Measurements from ENCODE around the gene MAOB. TPM values are rescaled to one million over a fixed set of nuclear protein-coding genes. Genes with fewer than 3 reads are reported as not detected.

Gene MAOB
- total and polyA plus RNA-seq, 9 of the 15 experiments (the other 6 are each of a cell fraction or from before 2014, with no cell fraction given): 0.05 to 0.09 TPM; not detected in 7

DNA sequence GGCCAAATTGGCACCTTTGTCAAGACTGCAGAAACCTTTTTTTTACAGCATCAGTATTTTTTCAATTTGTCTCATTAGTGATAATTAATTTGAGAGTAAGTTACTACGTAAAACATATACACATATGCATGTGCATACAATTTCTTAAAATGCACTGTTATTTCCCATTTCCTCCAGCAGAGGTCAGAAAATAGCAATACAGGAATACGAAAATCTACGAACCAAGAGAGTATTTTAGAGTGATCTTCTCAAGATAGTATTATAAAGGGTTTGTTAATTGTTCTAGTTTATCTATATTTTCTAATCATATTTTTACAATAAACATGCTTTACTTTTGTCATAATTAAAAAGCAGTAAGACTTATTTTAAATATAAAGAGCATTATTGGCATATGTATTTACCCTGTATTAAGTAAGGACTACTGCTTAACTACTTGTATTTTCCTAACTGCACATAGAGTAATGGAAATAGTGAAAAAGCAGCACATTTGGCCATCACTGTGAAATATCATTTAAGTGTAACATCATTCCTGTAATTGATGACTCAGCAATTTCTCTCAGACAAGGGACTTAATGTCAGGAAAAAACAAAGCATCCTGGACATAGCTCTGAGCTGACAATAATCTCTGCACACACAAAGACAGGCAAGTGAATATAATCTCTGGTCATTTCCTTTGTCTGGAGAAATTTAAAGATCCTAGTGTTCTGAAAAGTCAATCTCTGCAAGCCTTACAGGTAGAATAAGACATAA, 45.6 kb downstream of the MAOB start:
- ATAC-seq (no peak), DNase-seq (ENCODE audit: extremely low read depth in 1 of 4, low spot score in 3 of 4) (peak; percentile 4 to 25 (median 6)), FAIRE-seq (no peak)
- Histone ChIP-seq H3K36me3 (ENCODE audit: control insufficient read depth, insufficient read depth, low read length) (no peaks in the 10 kb centered on the region), H3K4me3 (no peak overlapping the region), H3K9me1 (ENCODE audit: control insufficient read depth, insufficient read depth, low read length) (no peaks in the 10 kb centered on the region), H3K79me2 (ENCODE audit: control insufficient read depth, insufficient read depth, low read length) (no peaks in the 10 kb centered on the region), H3K9me3 (replicated peaks; ENCODE audit: control insufficient read depth, insufficient read depth, low read depth, low read length) (no peaks in the 10 kb centered on the region), H3K9ac (ENCODE audit: insufficient read depth in 1 of 2, low read depth in 2 of 2, low read length in 2 of 2) (no peak overlapping the region), H2AFZ (ENCODE audit: low read depth, low read length) (no peak overlapping the region), H3K27ac (ENCODE audit: extremely low read depth, low read depth, low read length) (no peak overlapping the region), H3K4me2 (ENCODE audit: insufficient read depth, low read length) (no peak overlapping the region), H3K27me3 (ENCODE audit: control insufficient read depth in 2 of 2, insufficient read depth in 2 of 2, low read length in 2 of 2) (no peaks in the 10 kb centered on the region), H3K4me1 (replicated peaks in 1 of 2; ENCODE audit: control insufficient read depth in 2 of 2, insufficient read depth in 2 of 2, low read length in 2 of 2) (no peaks in the 10 kb centered on the region), H4K20me1 (replicated peaks; ENCODE audit: control insufficient read depth, insufficient read depth, low read length) (no peaks in the 10 kb centered on the region)
- ChIA-PET POLR2A (no interaction called here), CTCF (ENCODE audit: low intra/inter-chr PET ratio) (interaction anchor here (1.0 kb wide), 1 partner anchor 122 kb away, joined by 4 read pairs; no protein-coding TSS in a partner anchor)
- intact Hi-C loops (cut with micrococcal nuclease) (loop anchor here (5.0 to 10.0 kb wide), 3 partner anchors 68 to 401 kb away; no protein-coding TSS in a partner anchor), in situ Hi-C loops (cut with MboI) (no loop called here)
- 0% methylated on average over 3 of the region's 3 CpGs for WGBS (ENCODE audit: insufficient coverage, low coverage, missing lambda C conversion rate)
- BruUV-seq (replicated peaks): no TSS peak
- TF ChIP-seq, protein P1, sequence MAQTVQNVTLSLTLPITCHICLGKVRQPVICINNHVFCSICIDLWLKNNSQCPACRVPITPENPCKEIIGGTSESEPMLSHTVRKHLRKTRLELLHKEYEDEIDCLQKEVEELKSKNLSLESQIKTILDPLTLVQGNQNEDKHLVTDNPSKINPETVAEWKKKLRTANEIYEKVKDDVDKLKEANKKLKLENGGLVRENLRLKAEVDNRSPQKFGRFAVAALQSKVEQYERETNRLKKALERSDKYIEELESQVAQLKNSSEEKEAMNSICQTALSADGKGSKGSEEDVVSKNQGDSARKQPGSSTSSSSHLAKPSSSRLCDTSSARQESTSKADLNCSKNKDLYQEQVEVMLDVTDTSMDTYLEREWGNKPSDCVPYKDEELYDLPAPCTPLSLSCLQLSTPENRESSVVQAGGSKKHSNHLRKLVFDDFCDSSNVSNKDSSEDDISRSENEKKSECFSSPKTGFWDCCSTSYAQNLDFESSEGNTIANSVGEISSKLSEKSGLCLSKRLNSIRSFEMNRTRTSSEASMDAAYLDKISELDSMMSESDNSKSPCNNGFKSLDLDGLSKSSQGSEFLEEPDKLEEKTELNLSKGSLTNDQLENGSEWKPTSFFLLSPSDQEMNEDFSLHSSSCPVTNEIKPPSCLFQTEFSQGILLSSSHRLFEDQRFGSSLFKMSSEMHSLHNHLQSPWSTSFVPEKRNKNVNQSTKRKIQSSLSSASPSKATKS (CRISPR knock-in tag; IDR thresholded peaks at IDR 0.05): no peak
- TF ChIP-seq MAFK (IDR thresholded peaks at IDR 0.05; ENCODE audit: low read length) (peak; percentile 100), ERF (CRISPR knock-in tag; IDR thresholded peaks at IDR 0.05) (no peak), ZNF586 (CRISPR knock-in tag; conservative IDR thresholded peaks at IDR 0.05) (no peak), ZBED1 (IDR thresholded peaks at IDR 0.05) (no peak), SMC3 (conservative IDR thresholded peaks at IDR 0.05; ENCODE audit: insufficient read depth, low read depth, low read length) (0 out of 2 replicates have a peak, but pooled peaks have one; percentile 22), NFE2 (IDR thresholded peaks at IDR 0.05; ENCODE audit: low read depth) (peak; percentile 57; the same call in 1 of the 2 replicates), ZNF239 (CRISPR knock-in tag; IDR thresholded peaks at IDR 0.05) (no peak), ZC3H4 (CRISPR knock-in tag; IDR thresholded peaks at IDR 0.05; ENCODE audit: borderline replicate concordance) (no peak), ZNF316 (IDR thresholded peaks at IDR 0.05) (peak; percentile 96), MAFF (IDR thresholded peaks at IDR 0.05; ENCODE audit: low read length) (peak; percentile 99), CHD1 (IDR thresholded peaks at IDR 0.05; ENCODE audit: low read length) (no peak), NFE2L1 (tag; IDR thresholded peaks at IDR 0.05; ENCODE audit: borderline replicate concordance, low read depth) (peak; percentile 37; the same call in 1 of the 2 replicates), ZNF780A (CRISPR knock-in tag; IDR thresholded peaks at IDR 0.05) (no peak)
- TF ChIP-seq, protein P2, sequence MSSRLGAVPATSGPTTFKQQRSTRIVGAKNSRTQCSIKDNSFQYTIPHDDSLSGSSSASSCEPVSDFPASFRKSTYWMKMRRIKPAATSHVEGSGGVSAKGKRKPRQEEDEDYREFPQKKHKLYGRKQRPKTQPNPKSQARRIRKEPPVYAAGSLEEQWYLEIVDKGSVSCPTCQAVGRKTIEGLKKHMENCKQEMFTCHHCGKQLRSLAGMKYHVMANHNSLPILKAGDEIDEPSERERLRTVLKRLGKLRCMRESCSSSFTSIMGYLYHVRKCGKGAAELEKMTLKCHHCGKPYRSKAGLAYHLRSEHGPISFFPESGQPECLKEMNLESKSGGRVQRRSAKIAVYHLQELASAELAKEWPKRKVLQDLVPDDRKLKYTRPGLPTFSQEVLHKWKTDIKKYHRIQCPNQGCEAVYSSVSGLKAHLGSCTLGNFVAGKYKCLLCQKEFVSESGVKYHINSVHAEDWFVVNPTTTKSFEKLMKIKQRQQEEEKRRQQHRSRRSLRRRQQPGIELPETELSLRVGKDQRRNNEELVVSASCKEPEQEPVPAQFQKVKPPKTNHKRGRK (tag; IDR thresholded peaks at IDR 0.05): no peak
- TF ChIP-seq, protein P3, sequence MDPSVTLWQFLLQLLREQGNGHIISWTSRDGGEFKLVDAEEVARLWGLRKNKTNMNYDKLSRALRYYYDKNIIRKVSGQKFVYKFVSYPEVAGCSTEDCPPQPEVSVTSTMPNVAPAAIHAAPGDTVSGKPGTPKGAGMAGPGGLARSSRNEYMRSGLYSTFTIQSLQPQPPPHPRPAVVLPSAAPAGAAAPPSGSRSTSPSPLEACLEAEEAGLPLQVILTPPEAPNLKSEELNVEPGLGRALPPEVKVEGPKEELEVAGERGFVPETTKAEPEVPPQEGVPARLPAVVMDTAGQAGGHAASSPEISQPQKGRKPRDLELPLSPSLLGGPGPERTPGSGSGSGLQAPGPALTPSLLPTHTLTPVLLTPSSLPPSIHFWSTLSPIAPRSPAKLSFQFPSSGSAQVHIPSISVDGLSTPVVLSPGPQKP (CRISPR knock-in tag; IDR thresholded peaks at IDR 0.05): no peak

All from K562 (cell line).